ENCODE measurements around the gene TLDC2.
"Not testable (repeated sequence)": the region's sequence is repeated elsewhere in the genome, so short reads cannot be mapped to it uniquely, and the experiment has no call there.

TLDC2 gene

GRCh38 chr20:36875702-36876472, at the start of gene TLDC2:
Gene TLDC2, plus strand, starts transcription at chr20:36876138. Its CDS starts 37 bp downstream, at chr20:36876175.
- no peak for DNase-seq

GRCh38 chr20:36826554-36827244, 49.2 kb upstream of the TLDC2 start:
- DNase-seq = no peak

- DNase-seq = no peak
Observed at GRCh38 chr20:36827541-36828279, 48.2 kb upstream of the TLDC2 start.

- DNase-seq = peak in 1 of 2 donors; percentile 10
Observed at GRCh38 chr20:36830791-36831691, 44.9 kb upstream of the TLDC2 start.

DNA sequence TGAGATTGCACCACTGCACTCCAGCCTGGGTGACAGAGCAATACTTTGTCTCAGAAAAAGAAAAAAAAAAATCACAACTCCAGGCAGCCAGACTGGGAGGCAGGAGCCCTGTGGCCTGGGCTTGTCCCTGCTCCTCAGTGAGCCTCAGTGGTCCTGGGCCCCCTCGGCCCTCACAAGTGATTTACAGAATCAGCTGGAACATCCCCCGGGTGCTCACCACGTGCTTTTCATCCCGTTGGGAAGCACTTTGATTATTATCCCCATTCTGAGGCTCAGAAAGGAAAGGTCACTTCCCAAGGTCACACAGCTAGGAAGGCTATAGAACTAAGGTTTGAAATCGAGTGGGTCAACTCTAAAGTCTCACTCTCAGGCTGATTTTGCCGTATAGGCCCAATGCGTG, 43.1 kb upstream of the TLDC2 start:
- DNase-seq = no peak

GRCh38 chr20:36833275-36834020, 42.5 kb upstream of the TLDC2 start:
- DNase-seq = no peak

GRCh38 chr20:36835025-36835424, 40.9 kb upstream of the TLDC2 start:
- DNase-seq = no peak

- peak; percentile 80 to 90 for DNase-seq
Observed at GRCh38 chr20:36835453-36836198, 40.3 kb upstream of the TLDC2 start.

GRCh38 chr20:36836591-36837269, 39.2 kb upstream of the TLDC2 start:
- peak; percentile 66 to 86 for DNase-seq

- DNase-seq = not testable (repeated sequence)
Observed at GRCh38 chr20:36838376-36838775, 37.6 kb upstream of the TLDC2 start.

DNA sequence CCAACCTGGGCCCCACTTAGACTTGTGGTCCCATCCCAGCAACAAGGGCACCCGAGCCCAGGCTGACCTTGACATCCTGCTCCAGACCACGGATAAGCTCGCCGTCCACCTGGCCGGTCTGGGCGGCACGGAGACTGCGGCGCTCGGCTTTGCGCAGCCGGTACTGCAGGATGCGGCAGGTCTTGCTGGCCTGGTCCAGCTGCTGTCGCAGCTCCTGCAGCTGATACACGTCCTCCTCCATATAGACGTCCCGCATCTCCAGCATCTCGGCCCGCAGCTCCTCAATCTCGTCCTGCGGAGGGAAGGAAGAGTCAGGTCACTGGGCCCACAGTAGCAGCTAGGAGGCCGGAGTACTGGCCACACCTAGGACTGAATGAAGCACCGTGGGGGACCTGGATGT, 36.8 kb upstream of the TLDC2 start:
- no peak for DNase-seq

- not testable (repeated sequence) for DNase-seq
Observed at GRCh38 chr20:36841030-36841429, 34.9 kb upstream of the TLDC2 start.

- no peak for DNase-seq
Observed at GRCh38 chr20:36845288-36845971, 30.5 kb upstream of the TLDC2 start.

DNA sequence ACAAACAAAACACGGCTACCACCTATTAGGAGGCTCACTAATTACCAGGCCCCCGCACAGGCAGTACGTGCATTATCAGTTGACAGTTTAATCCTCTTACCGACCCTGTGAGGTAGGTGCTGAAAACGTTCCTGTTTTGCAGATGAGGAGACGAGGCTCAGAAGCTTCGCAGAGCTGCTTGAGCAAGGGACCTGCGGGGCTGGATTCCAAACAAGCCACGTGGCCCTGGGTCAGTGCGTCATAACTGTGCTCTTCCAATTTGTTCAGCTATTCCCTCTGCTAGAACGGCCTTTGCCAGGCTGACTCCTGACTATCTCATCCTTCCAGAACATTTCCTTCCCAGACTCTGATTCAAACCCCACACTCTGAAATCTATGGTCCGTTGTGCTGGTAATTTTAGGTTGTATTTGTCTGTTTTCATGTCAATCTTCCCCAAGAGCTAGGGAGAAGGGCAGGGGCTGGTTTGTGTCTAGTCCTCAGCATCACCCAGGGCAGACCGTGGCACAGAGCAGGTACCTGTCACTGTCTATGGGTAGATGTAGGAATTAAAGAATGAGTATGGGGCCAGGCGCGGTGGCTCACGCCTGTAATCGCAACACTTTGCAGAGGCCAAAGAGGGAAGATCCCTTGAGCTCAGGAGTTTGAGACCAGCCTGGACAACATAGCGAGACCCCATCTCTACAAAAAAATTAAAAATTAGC, 28.8 kb upstream of the TLDC2 start:
- DNase-seq = no peak

- no peak for DNase-seq
Observed at GRCh38 chr20:36847710-36848040, 28.3 kb upstream of the TLDC2 start.

GRCh38 chr20:36848078-36848660, 27.8 kb upstream of the TLDC2 start:
- DNase-seq = no peak

DNA sequence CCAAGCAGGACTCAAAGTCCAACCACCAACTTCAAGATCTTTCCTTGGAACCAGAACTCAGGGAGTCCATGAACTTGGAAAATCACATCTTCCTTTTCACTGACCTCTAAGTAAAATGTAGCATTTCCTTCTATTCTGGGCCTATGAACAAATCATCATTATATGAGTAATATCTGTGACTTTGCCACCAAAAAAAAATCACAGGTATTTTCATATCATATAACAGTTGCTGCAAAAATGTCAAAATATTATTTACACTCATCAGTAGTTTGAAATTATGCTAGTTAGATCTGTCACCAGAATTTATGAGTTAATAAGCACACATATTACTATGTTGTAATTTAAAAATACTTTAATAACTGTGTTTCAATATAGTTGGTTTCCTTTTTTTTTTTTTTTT, 27.3 kb upstream of the TLDC2 start:
- DNase-seq = no peak

DNA sequence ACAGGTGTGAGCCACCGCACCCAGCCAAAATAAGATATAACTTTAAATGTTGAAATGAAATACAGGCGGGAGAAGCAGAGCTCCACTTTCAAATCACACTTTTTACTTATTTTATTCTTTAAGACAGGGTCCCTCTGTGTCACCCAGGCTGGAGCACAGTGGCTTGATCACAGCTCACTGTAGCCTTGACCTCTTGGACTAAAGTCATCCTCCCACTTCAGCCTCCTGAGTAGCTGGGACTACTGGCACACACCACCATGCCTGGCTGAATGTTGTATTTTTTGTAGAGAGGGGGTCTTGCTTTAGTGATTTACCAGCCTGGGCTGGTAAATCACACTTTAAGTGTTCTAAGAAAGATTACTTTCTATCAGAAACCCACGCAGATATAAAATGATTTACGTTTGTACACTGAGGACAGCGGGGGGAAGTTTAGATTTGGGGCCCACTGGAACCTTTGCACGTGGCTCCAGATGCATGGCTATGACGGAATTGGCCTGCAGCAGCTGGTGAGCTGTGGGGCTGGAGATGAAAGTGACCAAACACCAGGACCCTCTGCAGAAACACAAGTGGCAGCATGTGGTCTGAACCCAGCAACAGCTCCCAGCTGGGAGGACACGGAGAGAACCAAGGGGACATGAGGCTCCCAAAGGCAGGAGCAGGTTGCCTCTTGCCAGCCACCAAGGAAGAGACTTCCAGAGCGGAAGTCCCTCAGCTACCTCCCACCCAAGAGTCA, 26.4 kb upstream of the TLDC2 start:
- no peak for DNase-seq
